Measurements from ENCODE around the gene UBE2H.

Gene UBE2H

DNA sequence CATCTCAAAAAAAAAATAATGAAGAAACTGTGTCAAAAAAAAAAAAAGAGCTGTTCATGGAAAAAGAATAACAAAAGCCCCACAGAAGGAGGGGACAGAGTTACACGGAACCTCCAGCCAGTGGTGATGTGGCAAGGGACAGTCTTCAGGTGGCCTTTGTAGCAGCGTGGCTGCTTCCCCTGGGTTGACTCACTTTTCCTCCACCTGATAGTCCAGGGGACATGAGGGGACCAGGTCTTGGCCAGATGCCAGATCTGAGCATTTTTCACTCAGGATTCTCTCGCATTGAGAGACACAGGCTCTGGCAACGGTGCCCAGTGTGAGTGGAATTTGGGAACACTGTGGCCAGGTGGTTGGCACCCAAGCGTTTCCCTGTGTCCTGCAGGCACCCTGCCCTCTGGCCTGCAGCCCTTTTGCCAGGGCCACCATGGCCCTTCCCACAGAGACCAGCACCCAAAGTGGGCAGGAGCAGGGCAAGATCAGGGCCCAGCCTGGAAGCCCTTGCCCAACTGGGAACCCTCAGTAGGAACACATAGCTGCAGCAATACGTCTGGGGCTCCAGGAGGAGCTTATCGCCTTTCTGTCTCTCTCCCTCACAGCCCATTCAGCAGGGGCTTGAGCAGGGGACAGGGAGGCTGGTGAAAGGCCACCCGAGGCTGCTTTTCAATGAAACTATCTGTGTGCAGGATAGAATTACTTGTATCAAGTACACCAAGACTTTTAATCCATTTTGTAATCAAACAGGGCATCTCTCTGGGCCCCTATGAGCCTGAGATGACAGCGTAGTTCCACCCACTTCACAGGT lies 159.1 kb downstream of the UBE2H start:
- TF ChIP-seq POLR2AphosphoS5 (IDR thresholded peaks at IDR 0.05; ENCODE audit: low read depth), result no peak
- no peak for TF ChIP-seq GABPA (IDR thresholded peaks at IDR 0.05; ENCODE audit: low read depth)
- TF ChIP-seq, protein P1, sequence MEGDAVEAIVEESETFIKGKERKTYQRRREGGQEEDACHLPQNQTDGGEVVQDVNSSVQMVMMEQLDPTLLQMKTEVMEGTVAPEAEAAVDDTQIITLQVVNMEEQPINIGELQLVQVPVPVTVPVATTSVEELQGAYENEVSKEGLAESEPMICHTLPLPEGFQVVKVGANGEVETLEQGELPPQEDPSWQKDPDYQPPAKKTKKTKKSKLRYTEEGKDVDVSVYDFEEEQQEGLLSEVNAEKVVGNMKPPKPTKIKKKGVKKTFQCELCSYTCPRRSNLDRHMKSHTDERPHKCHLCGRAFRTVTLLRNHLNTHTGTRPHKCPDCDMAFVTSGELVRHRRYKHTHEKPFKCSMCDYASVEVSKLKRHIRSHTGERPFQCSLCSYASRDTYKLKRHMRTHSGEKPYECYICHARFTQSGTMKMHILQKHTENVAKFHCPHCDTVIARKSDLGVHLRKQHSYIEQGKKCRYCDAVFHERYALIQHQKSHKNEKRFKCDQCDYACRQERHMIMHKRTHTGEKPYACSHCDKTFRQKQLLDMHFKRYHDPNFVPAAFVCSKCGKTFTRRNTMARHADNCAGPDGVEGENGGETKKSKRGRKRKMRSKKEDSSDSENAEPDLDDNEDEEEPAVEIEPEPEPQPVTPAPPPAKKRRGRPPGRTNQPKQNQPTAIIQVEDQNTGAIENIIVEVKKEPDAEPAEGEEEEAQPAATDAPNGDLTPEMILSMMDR (IDR thresholded peaks at IDR 0.05; ENCODE audit: insufficient read depth, low read length), result no peak
- no peak for TF ChIP-seq REST (IDR thresholded peaks at IDR 0.05; ENCODE audit: insufficient replicate concordance, low read depth)
- TF ChIP-seq SPI1 (IDR thresholded peaks at IDR 0.05; ENCODE audit: borderline replicate concordance, low read depth), result no peak
- no peak overlapping the region for H3K4me3 ChIP-seq (replicated peaks; ENCODE audit: insufficient read depth, low read length)
- H3K27me3 ChIP-seq (ENCODE audit: insufficient read depth, poor library complexity, severe bottlenecking), result no peaks in the 10 kb centered on the region
- no peak overlapping the region for H3K27ac ChIP-seq (replicated peaks)
- no peak for DNase-seq (ENCODE audit: low read depth in 1 of 2, low spot score in 1 of 2)

DNA sequence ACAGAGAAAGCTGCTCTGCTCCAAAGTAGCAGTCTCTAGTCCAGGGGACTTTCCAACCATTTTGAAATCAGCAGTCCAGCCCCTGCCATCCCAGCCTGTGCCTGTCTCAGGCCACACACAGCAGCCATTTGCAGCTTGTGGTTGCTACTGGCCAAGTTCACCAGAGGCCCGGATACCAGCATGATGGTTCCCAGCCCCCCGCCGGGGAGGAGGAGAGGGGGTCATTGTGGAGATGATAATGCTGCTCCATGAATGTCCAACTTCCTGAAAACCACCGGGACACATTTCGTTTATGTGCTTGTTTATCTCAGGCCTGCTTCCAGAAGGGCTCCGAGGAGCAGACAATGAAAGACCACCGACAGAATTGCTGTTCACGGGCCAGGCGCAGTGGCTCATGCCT lies 160.0 kb downstream of the UBE2H start:
- Histone ChIP-seq H3K4me3 (replicated peaks; ENCODE audit: insufficient read depth, low read length) (no peak overlapping the region), H3K27ac (replicated peaks) (no peak overlapping the region), H3K27me3 (ENCODE audit: insufficient read depth, poor library complexity, severe bottlenecking) (no peaks in the 10 kb centered on the region)
- no peak for DNase-seq (ENCODE audit: low read depth in 1 of 2, low spot score in 1 of 2)
- no peak for TF ChIP-seq GABPA (IDR thresholded peaks at IDR 0.05; ENCODE audit: low read depth)
- TF ChIP-seq REST (IDR thresholded peaks at IDR 0.05; ENCODE audit: insufficient replicate concordance, low read depth), result no peak
- TF ChIP-seq, protein P1 (IDR thresholded peaks at IDR 0.05; ENCODE audit: insufficient read depth, low read length), result no peak

DNA sequence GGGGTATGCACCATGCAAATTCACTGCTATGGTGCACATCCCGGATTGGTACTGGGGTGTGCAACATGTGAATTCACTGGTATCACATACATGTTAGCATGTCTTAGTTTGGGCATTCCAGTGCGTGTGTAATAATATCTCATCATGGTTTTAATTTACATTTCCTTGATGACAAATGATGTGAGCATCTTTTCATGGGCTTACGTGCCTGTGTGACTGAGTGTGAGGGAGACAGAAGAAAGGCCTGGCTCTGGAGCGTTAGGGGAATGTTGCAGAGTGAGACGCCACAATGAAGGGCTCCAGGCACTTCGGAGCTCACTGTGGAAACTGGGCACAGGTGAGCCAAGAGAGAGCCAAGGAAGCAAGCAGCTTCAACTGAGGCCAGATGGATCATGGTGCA lies 162.6 kb downstream of the UBE2H start:
- TF ChIP-seq GABPA (IDR thresholded peaks at IDR 0.05; ENCODE audit: low read depth) (no peak), POLR2AphosphoS5 (IDR thresholded peaks at IDR 0.05; ENCODE audit: low read depth) (no peak), REST (IDR thresholded peaks at IDR 0.05; ENCODE audit: insufficient replicate concordance, low read depth) (no peak), SPI1 (IDR thresholded peaks at IDR 0.05; ENCODE audit: borderline replicate concordance, low read depth) (no peak)
- TF ChIP-seq, protein P1 (IDR thresholded peaks at IDR 0.05; ENCODE audit: insufficient read depth, low read length), result no peak
- no peak for DNase-seq (ENCODE audit: low read depth in 1 of 2, low spot score in 1 of 2)

More for the DNA sequence above, 162.6 kb downstream of the UBE2H start:
- H3K27ac ChIP-seq (replicated peaks), result no peak overlapping the region
- H3K4me3 ChIP-seq (replicated peaks; ENCODE audit: insufficient read depth, low read length), result no peak overlapping the region
- peaks cover 15% of the 10 kb centered on the region for H3K27me3 ChIP-seq (ENCODE audit: insufficient read depth, poor library complexity, severe bottlenecking)
